SH-SY5Y (cell line): ENCODE results near the gene PAMR1.

Experiments used
- GATA2 ChIP-seq: IDR thresholded peaks from 2 replicates; pipeline ENCODE4 v1.6.1; 2011; ENCODE audit warnings: mild to moderate bottlenecking, low read depth, low read length
- GATA3 ChIP-seq: IDR thresholded peaks from 2 replicates; pipeline ENCODE4 v1.6.1; 2011; ENCODE audit warnings: low read depth, mild to moderate bottlenecking, low read length, moderate library complexity

The PAMR1 gene

GRCh38 chr11:35491231-35491871 lies 34.1 kb downstream of the PAMR1 start:
- TF ChIP-seq GATA3 (no peak), GATA2 (no peak)

- TF ChIP-seq GATA3 (no peak), GATA2 (no peak)
These were observed 37.3 kb downstream of the PAMR1 start for GRCh38 chr11:35488117-35488516.

- no peak for TF ChIP-seq GATA2
- no peak for TF ChIP-seq GATA3
These were observed 37.8 kb downstream of the PAMR1 start for GRCh38 chr11:35487532-35488078.

GRCh38 chr11:35486934-35487333 lies 38.5 kb downstream of the PAMR1 start:
- no peak for TF ChIP-seq GATA3
- TF ChIP-seq GATA2: no peak

- no peak for TF ChIP-seq GATA2
- TF ChIP-seq GATA3: no peak
These were observed 39.0 kb downstream of the PAMR1 start for GRCh38 chr11:35486446-35486845.

- TF ChIP-seq GATA3: no peak
- no peak for TF ChIP-seq GATA2
These were observed 39.6 kb downstream of the PAMR1 start for GRCh38 chr11:35485656-35486322.

- TF ChIP-seq GATA2 (no peak), GATA3 (no peak)
These were observed 41.0 kb downstream of the PAMR1 start for GRCh38 chr11:35484435-35484834.

- TF ChIP-seq GATA3 (no peak), GATA2 (no peak)
These were observed 42.1 kb downstream of the PAMR1 start for GRCh38 chr11:35483131-35483820.

- TF ChIP-seq GATA3 (no peak), GATA2 (no peak)
These were observed 45.7 kb downstream of the PAMR1 start for GRCh38 chr11:35479731-35480130.

GRCh38 chr11:35478471-35479091 lies 46.8 kb downstream of the PAMR1 start:
- TF ChIP-seq GATA2 (no peak), GATA3 (no peak)

GRCh38 chr11:35477901-35478300 lies 47.5 kb downstream of the PAMR1 start:
- TF ChIP-seq GATA3: no peak
- TF ChIP-seq GATA2: no peak

- TF ChIP-seq GATA3 (no peak), GATA2 (no peak)
These were observed 50.7 kb downstream of the PAMR1 start for GRCh38 chr11:35474688-35475087.

- TF ChIP-seq GATA3: no peak
- TF ChIP-seq GATA2: no peak
These were observed 51.5 kb downstream of the PAMR1 start for GRCh38 chr11:35473795-35474374.

- TF ChIP-seq GATA2: no peak
- TF ChIP-seq GATA3: no peak
These were observed 54.8 kb downstream of the PAMR1 start for GRCh38 chr11:35470616-35471015.

- no peak for TF ChIP-seq GATA2
- TF ChIP-seq GATA3: no peak
These were observed 59.4 kb downstream of the PAMR1 start for GRCh38 chr11:35466058-35466457.
